ENCODE measurements around the gene DCLK2. TPM values are rescaled to one million over a fixed set of nuclear protein-coding genes. Genes with fewer than 3 reads are reported as not detected.

The DCLK2 gene
- total RNA-seq: not detected
- polyA plus RNA-seq (2013, experiment 1 of 2): 0.10 TPM
- polyA plus RNA-seq (2013, experiment 2 of 2): 0.19 TPM
- total RNA-seq: 0 to 0.55 (median 0.06) reads per million in 172 experiments

DNA sequence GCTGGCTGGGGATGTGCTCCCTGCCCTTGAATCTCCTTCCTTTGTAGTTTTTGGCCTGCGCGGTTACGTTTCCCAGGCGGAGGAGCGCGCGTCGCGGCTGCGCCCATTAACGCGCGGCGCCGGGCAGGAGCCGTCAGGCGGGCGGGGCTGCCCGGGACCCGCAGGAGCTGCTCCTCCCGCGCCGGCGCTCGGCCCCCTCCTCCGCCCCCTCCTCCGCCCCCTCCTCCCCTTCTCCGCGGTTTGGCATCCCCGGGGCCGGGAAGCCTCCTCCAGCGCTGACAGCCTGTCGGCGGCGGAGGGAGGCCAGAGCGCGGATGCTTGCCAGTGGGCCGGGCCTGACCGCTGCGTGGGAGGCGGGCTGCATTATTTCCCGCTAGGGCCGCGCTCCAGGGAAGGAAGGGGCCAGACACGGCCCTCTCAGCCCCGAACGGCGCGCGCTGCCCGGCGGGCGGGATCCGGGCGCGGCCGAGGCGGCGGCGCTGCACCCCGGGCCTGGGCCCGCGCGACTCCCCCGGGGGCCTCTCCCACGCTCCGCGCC, at the start of gene DCLK2:
DCLK2 (plus strand) TSS at position 405 of the 538 bp plus-strand sequence. CDS start 583 bp downstream, outside the sequence.
- Mint-ChIP-seq H3K4me1 (ENCODE audit: low read depth) (no peaks in the 10 kb centered on the region), H3K27ac (no peak within 1 kb of the TSS), H3K4me3 (no peak within 1 kb of the TSS), H3K36me3 (ENCODE audit: low read depth) (no peaks in the 10 kb centered on the region), H3K9me3 (no peaks in the 10 kb centered on the region), H3K27me3 (peaks cover 62% of the 10 kb centered on the region)
- no peak for TF ChIP-seq CTCF (IDR thresholded peaks at IDR 0.05)
- ChIA-PET CTCF (no interaction called here), POLR2A (no interaction called here)
- DNase-seq (peak in 2 of 14 experiments; percentile 7 to 9), ATAC-seq (ENCODE audit: poor library complexity) (no peak)
- Histone ChIP-seq H3K27me3 (ENCODE audit: control insufficient read depth in 1 of 2, insufficient read depth in 2 of 2, low read length in 2 of 2) (peaks cover 28 to 40% of the 10 kb centered on the region in 2 experiments), H3K27ac (ENCODE audit: low read depth in 1 of 2, low read length in 2 of 2) (no peak within 1 kb of the TSS), H3K9me3 (ENCODE audit: control insufficient read depth in 1 of 2, insufficient read depth in 1 of 2, low read length in 2 of 2) (peaks cover 0 to 8% of the 10 kb centered on the region in 2 experiments), H3K4me1 (ENCODE audit: insufficient read depth, low read length) (peaks cover 8% of the 10 kb centered on the region), H3K36me3 (ENCODE audit: insufficient read depth, low read length) (no peaks in the 10 kb centered on the region), H3K4me3 (ENCODE audit: low read length) (peak within 1 kb of the TSS; percentile 20)
- intact Hi-C loops (cut with DNase I, micrococcal nuclease): no loop called here

GRCh38 chr4:150032541-150032940, 45.7 kb upstream of the DCLK2 start:
- Mint-ChIP-seq H3K9me3 (peaks cover 2% of the 10 kb centered on the region), H3K4me3 (no peak overlapping the region), H3K27me3 (peaks cover 17% of the 10 kb centered on the region), H3K36me3 (ENCODE audit: low read depth) (no peaks in the 10 kb centered on the region), H3K4me1 (ENCODE audit: low read depth) (no peaks in the 10 kb centered on the region), H3K27ac (no peak overlapping the region)
- TF ChIP-seq CTCF (IDR thresholded peaks at IDR 0.05): no peak
- CTCF ChIA-PET: no interaction called here
- no peaks in the 10 kb centered on the region for H3K4me1 ChIP-seq (ENCODE audit: insufficient read depth, low read length)
- H3K36me3 ChIP-seq (ENCODE audit: insufficient read depth, low read length): no peaks in the 10 kb centered on the region
- no peak overlapping the region for H3K4me3 ChIP-seq (ENCODE audit: low read length)
- POLR2A ChIA-PET: no interaction called here
- ATAC-seq (ENCODE audit: poor library complexity) (no peak), DNase-seq (no peak)
- H3K9me3 ChIP-seq (ENCODE audit: control insufficient read depth in 1 of 2, insufficient read depth in 1 of 2, low read length in 2 of 2): no peaks in the 10 kb centered on the region
- H3K27me3 ChIP-seq (ENCODE audit: control insufficient read depth in 1 of 2, insufficient read depth in 2 of 2, low read length in 2 of 2): peaks cover 2 to 4% of the 10 kb centered on the region in 2 experiments
- intact Hi-C loops (cut with DNase I, micrococcal nuclease): no loop called here
- H3K27ac ChIP-seq (ENCODE audit: low read depth in 1 of 2, low read length in 2 of 2): no peak overlapping the region

GRCh38 chr4:150033081-150033480, 45.2 kb upstream of the DCLK2 start:
- no peak for TF ChIP-seq CTCF (IDR thresholded peaks at IDR 0.05)
- peaks cover 2 to 4% of the 10 kb centered on the region in 2 experiments for H3K27me3 ChIP-seq (ENCODE audit: control insufficient read depth in 1 of 2, insufficient read depth in 2 of 2, low read length in 2 of 2)
- Mint-ChIP-seq H3K4me3 (no peak overlapping the region), H3K9me3 (no peaks in the 10 kb centered on the region), H3K4me1 (ENCODE audit: low read depth) (no peaks in the 10 kb centered on the region), H3K36me3 (ENCODE audit: low read depth) (no peaks in the 10 kb centered on the region), H3K27ac (no peak overlapping the region), H3K27me3 (peaks cover 17% of the 10 kb centered on the region)
- DNase-seq: no peak
- intact Hi-C loops (cut with DNase I, micrococcal nuclease): no loop called here
- no peaks in the 10 kb centered on the region for H3K36me3 ChIP-seq (ENCODE audit: insufficient read depth, low read length)
- ATAC-seq (ENCODE audit: poor library complexity): no peak
- ChIA-PET POLR2A (no interaction called here), CTCF (no interaction called here)
- no peaks in the 10 kb centered on the region for H3K4me1 ChIP-seq (ENCODE audit: insufficient read depth, low read length)
- H3K9me3 ChIP-seq (ENCODE audit: control insufficient read depth in 1 of 2, insufficient read depth in 1 of 2, low read length in 2 of 2): no peaks in the 10 kb centered on the region
- H3K4me3 ChIP-seq (ENCODE audit: low read length): no peak overlapping the region
- no peak overlapping the region for H3K27ac ChIP-seq (ENCODE audit: low read depth in 1 of 2, low read length in 2 of 2)

Measured in CD4-positive, alpha-beta T cell (primary cell).